GM21515 (cell line): ENCODE data around the gene GATB.
"Not testable (repeated sequence)": the region's sequence is repeated elsewhere in the genome, so short reads cannot be mapped to it uniquely, and the experiment has no call there.

Experiments
- ATAC-seq: cut with Tn5 transposase; IDR thresholded peaks from one replicate; pipeline ENCODE4 v1.9.1; 2021; ENCODE audit not compliant: unreplicated experiment

The GATB gene

DNA sequence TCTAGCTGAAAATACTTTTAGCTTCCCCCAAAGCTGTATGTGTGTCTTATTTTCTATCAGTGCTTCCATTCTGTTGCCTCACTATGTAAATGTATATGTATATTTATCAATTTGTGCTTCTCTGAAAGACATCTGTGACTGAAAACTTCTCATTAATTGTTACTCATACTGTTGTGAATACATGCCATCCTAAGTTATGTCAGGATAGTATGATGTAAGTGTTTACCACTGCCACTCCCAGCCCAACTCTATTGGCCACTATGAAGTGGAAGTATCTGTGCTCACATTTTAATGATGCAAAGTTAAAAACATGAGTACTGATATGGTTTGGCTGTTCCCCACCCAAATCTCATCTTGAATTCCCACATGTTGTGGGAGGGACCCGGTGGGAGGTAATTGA lies 24.4 kb downstream of the GATB start:
- ATAC-seq: no peak

DNA sequence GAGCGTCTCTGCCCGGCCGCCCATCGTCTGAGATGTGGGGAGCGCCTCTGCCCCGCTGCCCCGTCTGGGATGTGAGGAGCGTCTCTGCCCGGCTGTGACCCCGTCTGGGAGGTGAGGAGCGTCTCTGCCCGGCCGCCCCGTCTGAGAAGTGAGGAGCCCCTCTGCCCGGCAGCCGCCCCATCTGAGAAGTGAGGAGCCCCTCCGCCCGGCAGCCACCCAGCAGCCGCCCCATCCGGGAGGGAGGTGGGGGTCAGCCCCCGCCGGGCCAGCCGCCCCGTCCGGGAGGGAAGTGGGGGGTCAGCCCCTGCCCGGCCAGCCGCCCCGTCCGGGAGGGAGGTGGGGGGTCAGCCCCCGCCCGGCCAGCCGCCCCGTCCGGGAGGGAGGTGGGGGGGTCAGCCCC lies 29.1 kb downstream of the GATB start:
- ATAC-seq: not testable (repeated sequence)

DNA sequence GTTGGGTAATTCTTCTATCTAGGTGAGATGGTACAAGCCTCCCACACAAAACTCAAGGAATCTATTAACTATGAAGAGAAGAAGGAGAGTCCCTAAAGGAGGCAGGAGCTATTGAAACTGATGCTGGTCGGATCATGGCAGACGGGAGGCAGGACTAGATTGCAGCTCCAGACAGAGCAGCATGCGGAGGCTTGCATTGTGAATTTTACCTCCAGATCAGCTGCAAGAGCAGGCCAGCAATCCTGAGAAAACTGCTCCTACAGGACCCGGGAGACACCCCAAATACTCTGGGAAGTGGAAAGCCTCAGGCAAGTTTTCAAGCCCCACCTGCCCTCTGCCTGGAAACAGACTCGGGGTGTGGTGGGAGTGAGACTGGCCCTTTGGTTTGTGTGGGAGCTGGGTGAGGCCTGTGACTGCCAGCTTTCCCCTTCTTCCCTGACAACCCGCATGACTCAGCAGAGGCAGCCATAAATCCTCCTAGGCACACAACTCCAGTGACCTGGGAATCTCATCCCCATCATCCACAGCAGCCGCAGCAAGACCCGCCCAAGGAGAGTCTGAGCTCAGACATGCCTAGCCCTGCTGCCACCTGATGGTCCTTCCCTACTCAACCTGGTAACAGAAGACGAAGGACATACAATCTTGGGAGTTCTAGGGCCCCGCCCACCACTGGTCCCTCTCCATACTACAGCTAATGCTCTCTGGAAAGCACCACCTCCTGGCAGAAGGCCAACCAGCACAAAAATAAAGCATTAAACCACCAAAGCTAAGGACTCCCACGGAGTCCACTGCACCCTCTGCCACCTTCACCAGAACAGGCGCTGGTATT lies 30.9 kb downstream of the GATB start:
- no peak for ATAC-seq

DNA sequence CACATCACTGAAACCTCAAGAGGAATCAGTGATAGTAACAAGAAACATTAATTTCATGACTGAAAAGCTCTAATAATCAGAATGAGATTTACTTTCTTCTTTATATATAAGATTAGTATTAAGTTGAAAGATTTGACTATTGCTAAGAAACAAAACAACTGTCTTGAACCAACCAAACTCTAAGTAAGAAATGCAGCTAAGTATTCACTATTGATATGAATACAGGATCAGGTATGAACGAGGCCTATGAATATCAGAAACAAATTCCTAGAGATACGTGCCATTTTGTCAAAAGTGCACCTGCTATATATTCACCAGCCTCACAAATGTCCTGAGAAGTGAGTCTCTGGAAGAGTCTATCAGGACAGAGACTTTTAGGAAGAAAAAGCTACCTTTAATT lies 32.1 kb downstream of the GATB start:
- no peak for ATAC-seq

DNA sequence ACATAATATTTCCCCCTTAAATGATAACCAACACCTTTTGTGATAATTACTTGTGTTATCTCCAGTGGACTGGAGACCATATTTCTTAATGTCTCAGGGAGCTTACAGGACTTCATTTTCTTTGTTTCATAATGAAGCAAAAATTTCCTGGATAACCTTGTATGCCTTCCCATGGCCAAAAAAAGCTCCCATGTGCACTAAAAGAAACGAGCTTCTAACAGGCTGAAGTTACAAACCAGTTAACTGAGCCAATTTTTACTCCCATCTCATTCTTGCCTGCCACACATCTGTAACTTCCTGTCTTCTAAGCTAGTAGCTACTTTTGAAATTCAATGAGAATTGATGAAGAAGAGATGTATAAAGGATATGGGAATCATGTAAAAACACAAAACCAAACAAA lies 32.8 kb downstream of the GATB start:
- no peak for ATAC-seq

DNA sequence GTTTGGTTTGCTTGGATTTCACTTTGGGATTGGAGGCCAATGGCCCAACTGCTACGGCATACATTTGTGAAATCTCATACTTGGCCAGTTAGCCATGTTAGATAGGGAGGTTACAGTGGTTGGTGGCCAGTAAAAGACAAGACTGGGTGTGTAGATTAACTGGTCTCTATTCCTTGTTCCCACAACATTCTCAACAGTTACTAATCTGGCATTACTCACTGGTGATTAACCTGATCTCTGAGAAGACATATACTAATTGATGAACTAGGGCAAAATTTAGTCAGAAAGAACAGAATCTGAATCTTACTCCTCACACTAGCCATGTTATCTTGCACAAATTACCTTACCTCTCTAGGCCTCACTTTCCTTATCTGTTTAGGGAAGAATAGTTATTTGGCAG lies 33.4 kb downstream of the GATB start:
- ATAC-seq: no peak

DNA sequence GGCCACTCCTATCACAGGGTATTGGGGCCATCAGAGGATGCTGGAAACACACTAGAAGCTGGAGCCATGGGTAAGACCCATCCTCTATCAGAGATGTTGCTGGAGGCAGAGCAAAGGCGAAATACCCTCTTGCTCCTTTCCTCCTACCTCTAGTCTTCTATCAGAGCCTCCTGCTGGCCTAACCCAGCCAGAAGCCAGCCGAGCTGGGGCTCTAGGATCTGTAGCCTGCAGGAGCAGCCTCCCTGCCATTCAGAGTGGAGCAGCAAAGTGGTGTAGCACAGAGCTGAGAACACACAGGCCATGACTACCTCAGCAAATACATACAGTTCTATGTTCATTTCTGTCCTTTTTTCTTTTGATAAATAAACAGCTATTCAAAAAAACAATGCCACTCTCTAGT lies 35.7 kb downstream of the GATB start:
- no peak for ATAC-seq

DNA sequence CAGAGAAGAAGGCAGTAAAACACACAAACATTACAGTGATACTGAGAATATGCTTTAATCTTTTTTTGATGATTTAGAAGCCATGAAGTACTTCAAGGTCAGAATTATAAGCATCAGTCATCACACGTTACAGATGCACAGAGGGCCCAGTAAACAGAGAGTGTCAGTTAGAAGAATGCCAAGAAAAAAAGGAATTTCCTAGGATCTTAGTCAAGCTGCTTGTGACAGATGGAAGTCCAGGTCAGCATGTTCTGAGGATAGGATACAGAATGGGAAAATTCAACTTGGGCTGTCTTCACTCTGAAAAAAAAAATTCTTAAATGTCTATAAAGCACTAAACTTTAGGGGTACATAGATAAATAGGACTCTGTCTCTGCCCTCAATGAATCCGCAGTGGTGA lies 38.9 kb downstream of the GATB start:
- no peak for ATAC-seq

DNA sequence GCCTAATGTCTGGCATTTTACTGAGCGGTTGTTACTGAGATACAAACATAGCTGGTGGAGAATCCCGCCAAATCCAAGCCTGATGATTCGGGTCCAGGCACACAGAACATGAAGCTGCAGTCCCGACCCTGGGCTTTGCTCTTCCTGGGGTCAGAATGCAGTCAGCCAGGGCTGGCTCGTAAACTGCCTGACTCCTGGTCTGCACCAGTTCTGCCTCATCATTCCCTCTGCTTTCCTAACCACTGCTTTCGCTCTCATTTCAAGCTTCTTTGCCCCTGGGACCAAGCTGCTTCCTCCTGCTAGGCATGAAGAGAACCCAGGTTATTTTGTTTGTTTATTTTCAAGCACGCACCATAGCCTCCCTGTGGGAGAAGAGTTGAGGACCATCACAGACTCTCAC lies 39.3 kb downstream of the GATB start:
- no peak for ATAC-seq

DNA sequence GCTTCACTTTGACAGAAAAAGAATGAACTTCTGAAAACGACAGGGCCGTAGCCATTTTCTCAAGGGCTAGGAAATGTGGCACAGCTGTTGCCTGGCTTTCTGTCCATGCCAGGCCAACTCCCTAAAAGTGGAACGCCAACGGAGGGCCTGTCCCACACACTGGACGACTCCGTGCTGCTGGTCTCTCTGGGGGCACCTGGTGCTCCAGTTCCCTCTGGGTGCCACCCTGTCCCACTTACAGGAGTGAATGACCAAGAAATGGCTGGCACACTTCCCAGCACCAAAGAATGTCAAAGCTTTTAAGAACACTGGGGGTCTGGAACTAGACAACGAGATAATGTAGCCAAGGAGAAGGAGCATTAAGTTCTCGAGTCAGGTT lies 40.9 kb downstream of the GATB start:
- ATAC-seq: no peak

DNA sequence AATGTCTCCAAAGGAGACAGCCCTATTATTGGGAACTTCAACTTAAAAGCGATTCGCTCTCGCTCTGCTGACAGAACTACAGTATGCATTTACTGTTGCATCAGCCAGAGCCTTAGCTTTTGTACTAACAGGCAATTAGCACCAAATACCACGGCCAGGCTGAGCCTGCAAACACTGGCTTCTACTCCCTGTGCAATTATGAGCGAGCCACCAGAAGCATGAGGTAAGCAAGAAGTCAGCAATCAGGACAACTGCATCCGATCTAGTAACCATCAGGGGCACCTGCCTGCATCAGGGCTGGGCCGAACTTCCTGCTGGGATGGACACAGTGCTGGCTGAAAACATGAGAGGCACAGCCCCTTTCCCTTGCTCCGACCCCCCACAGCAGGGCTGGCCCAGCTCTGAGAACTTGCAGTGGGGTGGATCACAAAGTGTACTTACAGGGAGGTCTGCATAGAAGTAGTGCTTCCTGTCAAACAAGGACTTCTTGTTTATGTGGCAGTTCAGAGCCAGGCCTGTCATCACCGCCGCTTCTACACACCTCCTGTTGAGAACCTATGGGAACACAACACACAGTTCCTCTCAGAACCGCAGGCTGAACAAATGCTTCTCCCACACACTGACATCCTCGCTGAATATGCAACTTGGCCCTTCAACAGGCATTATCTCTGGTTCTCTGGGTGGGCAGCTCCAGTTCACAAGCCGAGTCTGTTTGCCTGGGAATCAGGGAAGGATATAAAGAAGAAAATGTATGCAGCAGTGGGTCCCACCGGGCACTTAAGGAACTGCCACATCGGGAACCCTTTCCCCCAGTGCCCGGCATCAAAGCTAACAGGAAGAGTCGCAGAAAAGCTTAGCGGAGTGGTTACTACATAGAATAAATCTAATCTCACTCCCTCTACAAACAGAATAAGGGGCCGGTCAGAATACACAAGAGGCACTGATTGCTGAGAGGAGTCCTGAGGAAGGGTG lies 41.5 kb downstream of the GATB start:
- ATAC-seq: no peak

DNA sequence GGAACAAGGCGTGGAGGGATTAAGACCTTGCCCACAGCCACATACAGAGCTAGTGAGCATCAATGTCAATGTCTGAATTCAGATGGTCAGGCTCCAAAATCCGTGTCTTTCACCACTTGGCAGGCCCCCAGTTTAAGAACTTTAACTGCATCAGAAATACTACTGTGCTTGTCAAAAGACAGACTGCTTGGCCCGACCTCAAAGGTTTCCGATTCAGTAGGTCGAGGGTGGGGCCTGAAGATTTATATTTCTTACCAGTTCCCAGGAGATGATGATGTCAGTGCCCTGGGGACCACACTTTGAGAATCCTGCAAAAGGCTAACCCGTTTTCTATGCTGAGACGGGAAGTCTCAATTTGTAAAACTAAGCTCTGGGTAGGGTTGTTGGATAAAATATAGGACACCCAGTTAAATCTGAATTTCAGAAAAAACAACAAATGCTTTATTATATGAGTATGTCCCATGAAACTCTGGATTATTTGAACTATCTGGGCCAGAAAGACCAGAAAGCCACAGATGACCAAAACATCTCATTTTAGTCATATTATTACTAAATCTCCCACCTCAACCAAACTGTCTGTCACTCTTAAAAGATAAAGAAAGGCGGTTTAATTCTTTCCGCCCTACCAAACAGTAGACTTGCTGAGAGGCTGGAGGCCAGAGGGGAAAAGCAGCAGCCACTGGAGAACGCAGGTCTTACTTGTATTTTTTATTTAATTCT lies 42.7 kb downstream of the GATB start:
- ATAC-seq: no peak

DNA sequence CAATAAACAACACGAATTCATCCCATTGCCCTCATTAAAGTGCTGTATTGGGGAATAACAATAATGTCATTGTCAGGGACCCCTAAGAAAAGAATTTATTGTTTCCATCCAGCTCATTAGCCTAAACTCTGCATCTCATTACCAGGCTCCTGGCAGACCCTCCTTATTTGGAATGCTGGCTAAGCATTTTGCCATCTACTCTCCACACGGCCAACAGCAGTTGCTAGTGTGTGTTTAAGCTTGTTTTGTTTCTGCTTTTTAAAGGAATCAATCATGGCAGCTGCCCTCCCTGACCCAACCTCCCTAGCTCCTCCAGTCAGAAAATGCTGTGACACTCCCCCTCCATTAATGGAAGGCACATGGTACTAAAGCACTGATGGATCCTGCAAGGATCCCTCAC lies 43.5 kb downstream of the GATB start:
- no peak for ATAC-seq

DNA sequence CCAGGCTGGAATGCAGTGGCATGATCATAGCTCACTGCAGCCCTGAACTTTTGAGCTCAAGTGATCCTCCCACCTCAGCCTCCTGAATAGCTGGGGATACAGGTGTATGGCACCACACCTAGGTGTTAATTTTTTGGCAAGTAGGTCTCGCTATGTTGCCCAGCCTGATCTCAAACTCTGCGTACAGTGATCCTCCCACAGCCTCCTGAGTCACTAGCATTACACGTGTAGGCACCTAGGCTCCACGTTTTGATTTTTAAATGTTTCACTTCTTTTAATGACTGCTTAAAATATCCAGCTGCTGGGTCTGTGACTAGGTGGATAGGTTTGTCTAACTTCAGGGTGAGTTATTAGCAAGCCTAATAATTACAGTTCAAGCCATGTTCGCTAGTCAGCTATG lies 44.5 kb downstream of the GATB start:
- no peak for ATAC-seq

DNA sequence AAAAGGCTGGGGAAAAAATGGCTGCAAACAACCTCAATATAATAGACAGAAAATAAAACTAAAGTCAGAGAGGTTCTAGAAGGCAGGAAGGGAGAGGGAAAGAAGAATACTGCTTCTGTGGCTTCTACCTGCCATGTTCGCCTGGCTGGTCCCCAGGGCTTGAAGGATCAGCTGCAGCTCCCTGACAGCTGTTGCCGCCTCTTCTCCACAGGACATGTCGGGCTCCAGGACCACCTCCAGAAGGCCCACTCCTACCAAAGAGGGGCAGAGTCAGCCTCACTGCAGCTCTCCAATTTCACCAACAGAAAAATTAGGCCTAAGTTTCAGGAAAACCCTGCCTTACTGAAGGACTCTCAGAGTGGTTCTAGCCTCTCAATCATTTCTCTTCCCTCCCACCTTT lies 44.9 kb downstream of the GATB start:
- ATAC-seq: no peak

DNA sequence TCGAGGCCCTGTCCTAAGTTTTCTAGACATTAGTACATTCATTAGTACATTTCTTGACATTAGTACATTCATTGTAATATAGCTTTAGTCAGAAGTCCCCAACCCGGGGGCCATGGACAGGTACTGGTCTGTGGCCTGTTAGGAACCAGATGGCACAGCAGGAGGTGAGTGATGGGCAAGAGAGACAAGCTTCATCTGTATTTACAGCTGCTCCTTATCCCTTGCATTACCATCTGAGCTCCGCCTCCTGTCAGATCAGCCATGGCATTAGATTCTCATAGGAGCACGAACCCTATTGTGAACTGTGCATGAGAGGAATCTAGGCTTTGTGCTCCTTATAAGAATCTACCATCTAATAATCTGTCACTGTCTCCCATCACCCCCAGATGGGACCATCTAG lies 48.0 kb downstream of the GATB start:
- ATAC-seq: no peak

DNA sequence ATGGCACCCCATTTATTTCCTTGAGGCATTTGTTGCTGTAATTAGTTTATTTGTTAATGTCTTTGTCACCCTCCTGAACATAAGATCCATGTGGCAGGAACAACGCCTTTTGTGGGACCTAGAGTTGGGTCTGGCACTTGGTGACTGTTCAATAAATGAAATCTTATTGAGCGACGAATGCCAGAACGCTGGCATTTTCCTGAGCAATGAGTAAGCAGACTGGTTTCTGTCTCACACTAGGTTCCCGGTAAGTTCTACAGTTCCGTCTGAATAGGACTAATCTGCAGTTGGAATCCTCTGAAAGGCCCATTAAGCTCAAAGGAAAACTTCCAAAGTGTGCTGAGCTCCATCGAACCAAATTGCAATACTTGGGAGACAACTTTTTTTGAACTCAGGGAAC lies 49.2 kb downstream of the GATB start:
- no peak for ATAC-seq

DNA sequence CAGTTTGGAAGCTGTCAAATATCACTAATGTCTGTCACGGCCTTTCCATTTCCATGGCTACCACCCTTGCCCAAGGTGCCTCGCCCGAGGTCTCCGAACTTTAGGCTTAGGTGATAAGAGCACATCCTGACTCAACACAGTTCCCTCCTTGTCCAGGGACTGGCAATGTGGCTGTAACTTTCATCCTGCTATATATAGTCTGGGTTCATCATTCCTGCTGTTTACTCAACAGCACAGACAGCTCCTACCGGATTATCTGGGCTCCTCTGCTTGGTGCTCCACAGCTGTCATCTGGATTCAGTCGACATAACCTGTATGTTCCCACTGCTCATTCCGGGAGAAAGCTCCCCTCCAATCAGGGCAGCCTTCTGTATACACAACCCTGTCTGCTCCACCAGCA lies 51.2 kb downstream of the GATB start:
- ATAC-seq: no peak

DNA sequence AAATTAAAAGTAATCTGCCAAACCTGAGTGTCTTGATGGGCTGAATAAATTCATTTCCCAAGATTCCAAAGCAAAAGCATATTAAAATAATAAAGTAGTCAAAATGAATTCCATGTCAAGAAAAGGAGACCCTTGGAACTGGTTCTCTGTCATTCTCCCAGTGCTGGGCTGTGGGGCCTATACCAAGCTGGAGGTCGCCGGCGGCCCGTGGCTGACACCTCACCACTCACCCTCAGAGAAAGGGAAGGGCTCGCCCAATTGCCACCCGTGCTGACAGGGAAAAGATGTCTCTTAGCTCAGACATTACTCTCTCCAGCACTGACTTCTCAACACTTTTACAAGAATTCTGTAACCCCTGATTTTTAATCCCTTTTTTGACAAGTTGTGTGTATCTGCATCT lies 51.7 kb downstream of the GATB start:
- ATAC-seq: no peak

DNA sequence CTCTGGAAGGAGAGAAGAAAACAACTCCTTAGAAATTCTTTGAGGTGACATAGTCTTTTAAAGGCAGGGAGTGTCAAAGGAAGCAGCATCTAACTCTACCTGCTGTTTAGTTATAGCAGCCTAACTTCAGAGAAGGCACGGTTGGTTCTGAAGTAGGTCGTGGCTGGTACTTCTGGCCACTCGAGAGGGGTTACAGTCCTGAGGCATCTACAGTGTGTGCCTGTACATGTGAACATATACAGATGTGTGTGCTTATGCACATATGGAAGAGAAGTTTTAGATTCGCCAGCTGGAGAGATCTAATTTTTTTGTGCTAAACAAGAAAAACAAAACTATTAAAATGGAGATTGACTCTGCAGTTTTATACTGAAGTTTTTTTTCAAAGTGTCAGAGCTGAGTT lies 52.7 kb downstream of the GATB start:
- ATAC-seq: no peak

DNA sequence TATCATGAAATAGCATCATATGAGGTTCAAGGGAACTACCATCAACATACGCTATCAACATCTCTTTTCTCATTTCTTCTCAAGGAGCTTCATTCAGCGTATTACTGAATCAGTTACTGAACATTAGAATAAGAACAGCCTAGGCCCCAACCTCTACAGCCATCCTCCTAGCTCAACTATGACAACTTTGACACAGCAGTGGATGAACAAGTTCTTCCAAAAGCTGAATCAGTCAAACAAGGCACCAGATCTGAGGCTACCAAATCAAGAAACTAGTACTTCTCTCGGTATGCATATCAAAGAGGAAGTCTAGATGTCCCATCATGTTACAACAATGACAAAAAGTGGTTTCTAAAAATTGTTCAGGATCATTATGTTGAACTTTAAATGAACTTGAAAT lies 57.4 kb downstream of the GATB start:
- no peak for ATAC-seq

DNA sequence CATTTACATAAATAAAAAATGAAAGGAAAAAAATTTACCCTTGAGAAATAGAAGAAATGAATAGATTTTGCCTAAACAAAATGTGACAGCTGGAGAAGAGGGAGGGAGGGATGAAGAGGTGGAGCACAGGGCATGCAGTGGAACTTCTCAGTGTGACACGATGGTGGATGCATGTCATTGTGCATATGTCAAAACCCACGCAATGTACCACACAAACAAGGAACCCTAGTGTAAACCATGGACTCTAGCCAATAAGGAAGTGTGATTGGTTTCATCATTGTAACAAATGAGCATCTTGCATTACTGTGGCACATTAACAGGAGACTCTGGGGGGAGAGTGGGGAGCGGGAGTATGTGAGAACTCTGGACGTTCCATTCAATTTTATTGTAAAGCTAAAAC lies 58.6 kb downstream of the GATB start:
- ATAC-seq: no peak
